ENCODE data around the gene CARS1. TPM values are rescaled to one million over a fixed set of nuclear protein-coding genes. Genes with fewer than 3 reads are reported as not detected.

CARS1 gene
- total and polyA plus RNA-seq, 10 of the 15 experiments (the other 5 are each of a cell fraction or from before 2014, with no cell fraction given): 7.8 to 60.6 (median 45.7) TPM

GRCh38 chr11:2983908-2984307 lies 73.3 kb downstream of the CARS1 start (continued):
- TF ChIP-seq SIN3A (IDR thresholded peaks at IDR 0.05; ENCODE audit: low read depth, low read length): no peak

GRCh38 chr11:2982214-2982613 lies 75.0 kb downstream of the CARS1 start:
- Histone ChIP-seq H2AFZ (ENCODE audit: control insufficient read depth, low read depth, low read length) (no peak overlapping the region), H3K27me3 (replicated peaks in 1 of 2; ENCODE audit: control insufficient read depth in 2 of 2, insufficient read depth in 2 of 2, low read length in 1 of 2) (no peaks in the 10 kb centered on the region), H3K79me2 (ENCODE audit: control insufficient read depth, insufficient read depth, low read length) (peaks cover 74% of the 10 kb centered on the region), H4K20me1 (ENCODE audit: control insufficient read depth, insufficient read depth) (no peaks in the 10 kb centered on the region), H3K36me3 (ENCODE audit: control insufficient read depth in 2 of 2, insufficient read depth in 2 of 2, low read length in 1 of 2) (peaks cover 2 to 9% of the 10 kb centered on the region in 2 experiments; a peak in 3 of 4 replicates), H3K4me3 (no peak overlapping the region), H3K4me2 (ENCODE audit: control insufficient read depth, insufficient read depth) (no peak overlapping the region), H3K9me3 (replicated peaks; ENCODE audit: control insufficient read depth, insufficient read depth, low read length) (no peaks in the 10 kb centered on the region), H3K9ac (ENCODE audit: control insufficient read depth, insufficient read depth, low read length) (no peak overlapping the region), H3K27ac (ENCODE audit: control insufficient read depth, insufficient read depth) (no peak overlapping the region), H3K4me1 (ENCODE audit: control insufficient read depth, insufficient read depth, low read length) (no peaks in the 10 kb centered on the region; the same call in 1 of the 2 replicates)
- FAIRE-seq (no peak), DNase-seq (ENCODE audit: low read depth, low spot score) (no peak), ATAC-seq (no peak)
- ChIA-PET POLR2A (no interaction called here), CTCF (interaction anchor here (1.5 to 1.9 kb wide), 3 partner anchors 7 to 89 kb away, joined by 3 to 8 read pairs (median 5); no protein-coding TSS in a partner anchor), SMC1A (ENCODE audit: uncharacterized antibody, unreplicated experiment) (no interaction called here), RAD21 (ENCODE audit: unreplicated experiment) (no interaction called here)
- WGBS (ENCODE audit: insufficient coverage, insufficient replicate concordance, low lambda C conversion rate, missing lambda C conversion rate): 26% methylated on average over 2 of the region's 2 CpGs
- BruUV-seq (replicated peaks): no TSS peak
- in situ Hi-C loops (cut with MboI): no loop called here
- TF ChIP-seq DPF2 (IDR thresholded peaks at IDR 0.05) (no peak), NFXL1 (IDR thresholded peaks at IDR 0.05; ENCODE audit: borderline replicate concordance) (no peak), CHD1 (IDR thresholded peaks at IDR 0.05; ENCODE audit: low read depth, low read length) (no peak), TARDBP (IDR thresholded peaks at IDR 0.05; ENCODE audit: borderline replicate concordance) (no peak), IRF3 (IDR thresholded peaks at IDR 0.05) (no peak), CBX3 (IDR thresholded peaks at IDR 0.05; ENCODE audit: borderline replicate concordance, low read depth) (no peak)
- intact Hi-C loops (cut with micrococcal nuclease; ENCODE audit: unreplicated experiment): no loop called here

Measured in GM12878 (cell line).